ENCODE data around the gene TBX21.
"Not testable (repeated sequence)": the region's sequence is repeated elsewhere in the genome, so short reads cannot be mapped to it uniquely, and the experiment has no call there.

TBX21 gene

GRCh38 chr17:47732399-47733046 is 513 bp upstream of the TBX21 start:
- DNase-seq (ENCODE audit: low spot score): no peak

GRCh38 chr17:47733674-47734410 is 806 bp downstream of the TBX21 start:
- no peak for DNase-seq (ENCODE audit: low spot score)

GRCh38 chr17:47735139-47735464 is 2.1 kb downstream of the TBX21 start:
- DNase-seq (ENCODE audit: low spot score): no peak

- DNase-seq (ENCODE audit: low spot score): no peak
Observed at GRCh38 chr17:47735536-47736011, 2.5 kb downstream of the TBX21 start.

GRCh38 chr17:47736501-47737495 is 3.8 kb downstream of the TBX21 start:
- no peak for DNase-seq (ENCODE audit: low spot score)

GRCh38 chr17:47738178-47738577 is 5.1 kb downstream of the TBX21 start:
- no peak for DNase-seq (ENCODE audit: low spot score)

- no peak for DNase-seq (ENCODE audit: low spot score)
Observed at GRCh38 chr17:47739150-47739549, 6.1 kb downstream of the TBX21 start.

- DNase-seq (ENCODE audit: low spot score): not testable (repeated sequence)
Observed at GRCh38 chr17:47739945-47740344, 6.9 kb downstream of the TBX21 start.

- no peak for DNase-seq (ENCODE audit: low spot score)
Observed at GRCh38 chr17:47741109-47741792, 8.2 kb downstream of the TBX21 start.

- DNase-seq (ENCODE audit: low spot score): no peak
Observed at GRCh38 chr17:47741793-47742145, 8.7 kb downstream of the TBX21 start.

GRCh38 chr17:47742319-47743181 is 9.5 kb downstream of the TBX21 start:
- peak; percentile 41 for DNase-seq (ENCODE audit: low spot score)

GRCh38 chr17:47744168-47745036 is 11.4 kb downstream of the TBX21 start:
- DNase-seq (ENCODE audit: low spot score): no peak

- DNase-seq (ENCODE audit: low spot score): no peak
Observed at GRCh38 chr17:47745037-47745380, 12.0 kb downstream of the TBX21 start.

- no peak for DNase-seq (ENCODE audit: low spot score)
Observed at GRCh38 chr17:47751471-47751870, 18.4 kb downstream of the TBX21 start.

GRCh38 chr17:47757386-47757785 is 24.4 kb downstream of the TBX21 start:
- DNase-seq (ENCODE audit: low spot score): no peak

- no peak for DNase-seq (ENCODE audit: low spot score)
Observed at GRCh38 chr17:47760409-47761140, 27.5 kb downstream of the TBX21 start.

- no peak for DNase-seq (ENCODE audit: low spot score)
Observed at GRCh38 chr17:47762728-47763127, 29.7 kb downstream of the TBX21 start.

GRCh38 chr17:47763913-47764582 is 31.0 kb downstream of the TBX21 start:
- no peak for DNase-seq (ENCODE audit: low spot score)

- not testable (repeated sequence) for DNase-seq (ENCODE audit: low spot score)
Observed at GRCh38 chr17:47773649-47774048, 40.6 kb downstream of the TBX21 start.
